PC-3 (cell line): Measurements from ENCODE around the gene FRMPD4. TPM values are rescaled to one million over a fixed set of nuclear protein-coding genes. Genes with fewer than 3 reads are reported as not detected.

Source experiments
- ATAC-seq: fragments of 200-7000 bp; cut with Tn5 transposase; 2 replicates; pipeline ENCODE4 v1.9.1; 2020; ENCODE audit warnings: mild to moderate bottlenecking, moderate library complexity
- BruUV-seq: library from RNA; stranded (reverse); fragments of 400-500 nt; replicated peaks from 2 replicates; lab custom pipeline; 2021; lab: Mats Ljungman, UMichigan
- CTCF ChIA-PET: fragments of 300-600 bp; sonication (Branson Sonifier 250); formaldehyde crosslinking; loops from one replicate; lab custom pipeline; 2022; ENCODE audit warnings: antibody characterized with exemption; lab: Charles Lee
- POLR2A ChIA-PET: fragments of 300-600 bp; sonication (Branson Sonifier 250); formaldehyde crosslinking; loops from one replicate; lab custom pipeline; 2022; ENCODE audit warnings: antibody characterized with exemption; ENCODE audit not compliant: unreplicated experiment; lab: Charles Lee
- DNase-seq: peaks from one replicate; pipeline ENCODE4 v3.0.0-alpha.2; 2015
- H2AFZ ChIP-seq: fragments of 300-600 bp; sonication (generic); 2 replicates; pipeline ENCODE4 v1.6.0; 2016; ENCODE audit warnings: antibody characterized with exemption, low read length
- H3F3A ChIP-seq: fragments of 300-600 bp; sonication (generic); one replicate; pipeline ENCODE4 v1.6.0; 2017; ENCODE audit warnings: antibody characterized with exemption, low read length, control low read depth, mild to moderate bottlenecking; ENCODE audit not compliant: unreplicated experiment
- H3K27ac ChIP-seq: fragments of 300-600 bp; sonication (generic); 2 replicates; pipeline ENCODE4 v1.5.1; 2016; ENCODE audit warnings: mild to moderate bottlenecking, low read length
- H3K27me3 ChIP-seq: fragments of 300-600 bp; sonication (generic); 2 replicates; pipeline ENCODE4 v1.6.1; 2016; ENCODE audit warnings: low read length, mixed read lengths
- H3K36me3 ChIP-seq: fragments of 300-600 bp; sonication (generic); 2 replicates; pipeline ENCODE4 v1.6.1; 2016; ENCODE audit warnings: low read depth, mixed run types, low read length, mixed read lengths
- H3K4me1 ChIP-seq: fragments of 300-600 bp; sonication (generic); 2 replicates; pipeline ENCODE4 v1.5.1; 2016; ENCODE audit warnings: low read length; ENCODE audit not compliant: insufficient read depth
- H3K4me2 ChIP-seq: fragments of 300-600 bp; sonication (generic); 2 replicates; pipeline ENCODE4 v1.6.0; 2016; ENCODE audit warnings: low read length
- H3K4me3 ChIP-seq: fragments of 300-600 bp; sonication (generic); 2 replicates; pipeline ENCODE4 v1.5.1; 2016; ENCODE audit warnings: mild to moderate bottlenecking, low read length, mixed read lengths
- H3K79me2 ChIP-seq: fragments of 300-600 bp; sonication (generic); 2 replicates; pipeline ENCODE4 v1.6.1; 2017; ENCODE audit warnings: low read length, mixed read lengths
- H3K9ac ChIP-seq: fragments of 300-600 bp; sonication (generic); 2 replicates; pipeline ENCODE4 v1.6.0; 2016; ENCODE audit warnings: mild to moderate bottlenecking, low read length
- H3K9me2 ChIP-seq: fragments of 300-600 bp; sonication (generic); replicated peaks from 2 replicates; pipeline ENCODE4 v1.6.1; 2016; ENCODE audit warnings: mixed run types, low read length, mixed read lengths
- H3K9me3 ChIP-seq: fragments of 300-600 bp; sonication (generic); 2 replicates; pipeline ENCODE4 v1.6.1; 2016; ENCODE audit warnings: low read length, mixed read lengths
- H4K20me1 ChIP-seq: fragments of 300-600 bp; sonication (generic); 2 replicates; pipeline ENCODE4 v1.6.1; 2016; ENCODE audit warnings: low read length, mixed read lengths
- CTCF ChIP-seq: fragments of 300-600 bp; sonication (generic); conservative IDR thresholded peaks from 2 replicates; pipeline ENCODE4 v1.5.1; 2017; ENCODE audit warnings: antibody characterized with exemption, low read depth, mild to moderate bottlenecking, low read length
- EZH2 ChIP-seq: fragments of 300-600 bp; sonication (generic); IDR thresholded peaks from one replicate; pipeline ENCODE4 v1.6.1; 2017; ENCODE audit warnings: antibody characterized with exemption, mild to moderate bottlenecking, low read length; ENCODE audit not compliant: unreplicated experiment
- EZH2phosphoT487 ChIP-seq: fragments of 300-600 bp; sonication (generic); IDR thresholded peaks from 2 replicates; pipeline ENCODE4 v1.6.1; 2018; ENCODE audit warnings: mild to moderate bottlenecking, antibody characterized with exemption, low read length, borderline replicate concordance
- intact Hi-C: fragments of 100-400 bp; cut with micrococcal nuclease; formaldehyde crosslinking; loops from 2 replicates; pipeline ENCODE4 v1.9.0; 2023
- total RNA-seq: library from RNA; depleted of rRNA; stranded (reverse); fragments of >200 nt; gene quantifications from 2 replicates; pipeline ENCODE4 v1.2.3, GENCODE V29; 2014

FRMPD4 gene
- total RNA-seq, 1 experiment from 2014 or later, result 0.15 TPM

- POLR2A ChIA-PET, result no interaction called here
- Histone ChIP-seq H2AFZ (no peak overlapping the region), H3K4me2 (no peak overlapping the region), H3K36me3 (no peaks in the 10 kb centered on the region), H3K9me2 (no peaks in the 10 kb centered on the region), H3K9ac (no peak overlapping the region), H3K4me3 (no peak overlapping the region), H3K27ac (no peak overlapping the region), H3K79me2 (no peaks in the 10 kb centered on the region), H3K27me3 (no peaks in the 10 kb centered on the region), H3K4me1 (no peaks in the 10 kb centered on the region), H3F3A (no peaks in the 10 kb centered on the region), H4K20me1 (no peaks in the 10 kb centered on the region), H3K9me3 (no peaks in the 10 kb centered on the region)
- intact Hi-C loops, result no loop called here
- no TSS peak for BruUV-seq
- CTCF ChIA-PET, result no interaction called here
- ATAC-seq (no peak), DNase-seq (no peak)
- TF ChIP-seq EZH2phosphoT487 (no peak), CTCF (no peak), EZH2 (no peak)
Observed at GRCh38 chrX:12463873-12464272, 325.6 kb downstream of the FRMPD4 start.

- H3K4me3 ChIP-seq, result no peak overlapping the region
- intact Hi-C loops, result no loop called here
- CTCF ChIA-PET, result no interaction called here
Observed at GRCh38 chrX:12467321-12467720, 329.0 kb downstream of the FRMPD4 start.

More at GRCh38 chrX:12467321-12467720, 329.0 kb downstream of the FRMPD4 start:
- no peaks in the 10 kb centered on the region for H3K9me3 ChIP-seq
- no peak for ATAC-seq
- no peaks in the 10 kb centered on the region for H3K36me3 ChIP-seq
- no peaks in the 10 kb centered on the region for H3K79me2 ChIP-seq
- no peaks in the 10 kb centered on the region for H4K20me1 ChIP-seq
- no peak overlapping the region for H3K27ac ChIP-seq
- no peak overlapping the region for H3K4me2 ChIP-seq
- peaks cover 8% of the 10 kb centered on the region for H3K4me1 ChIP-seq
- no peaks in the 10 kb centered on the region for H3K27me3 ChIP-seq
- no peak overlapping the region for H3K9ac ChIP-seq
- no TSS peak for BruUV-seq
- no peaks in the 10 kb centered on the region for H3F3A ChIP-seq
- H3K9me2 ChIP-seq, result no peaks in the 10 kb centered on the region
- TF ChIP-seq CTCF, result no peak
- TF ChIP-seq EZH2phosphoT487, result no peak
- no peak for TF ChIP-seq EZH2
- H2AFZ ChIP-seq, result no peak overlapping the region
- POLR2A ChIA-PET, result no interaction called here
- no peak for DNase-seq
